Gastroesophageal sphincter (tissue), 3 donors: ENCODE data around the gene GCNT4.

Experiments used
- CTCF ChIP-seq, 4 experiments: fragments of 200-600 bp in 2 of 4; fragments of 450-650 bp in 2 of 4; sonication (generic) in 1 of 4; IDR thresholded peaks; one replicate each; pipeline ENCODE4 v1.5.1; 2017 to 2019; ENCODE audit warnings: antibody characterized with exemption in 4 of 4, mild to moderate bottlenecking in 2 of 4, moderate library complexity in 2 of 4
- EP300 ChIP-seq: sonication (generic); formaldehyde crosslinking; IDR thresholded peaks from one replicate; pipeline ENCODE4 v1.6.1; 2017; ENCODE audit warnings: antibody characterized with exemption, mild to moderate bottlenecking
- POLR2A ChIP-seq, 2 donors: fragments of 450-650 bp; IDR thresholded peaks; one replicate each; pipeline ENCODE4 v1.6.1; 2017; ENCODE audit warnings: antibody characterized with exemption in 2 of 2, mild to moderate bottlenecking in 2 of 2, moderate library complexity in 1 of 2
- POLR2AphosphoS5 ChIP-seq: sonication (generic); formaldehyde crosslinking; IDR thresholded peaks from one replicate; pipeline ENCODE4 v1.6.1; 2017; ENCODE audit warnings: antibody characterized with exemption

GRCh38 chr5:75049456-75050351 is 2.7 kb downstream of the GCNT4 start:
- TF ChIP-seq CTCF (IDR thresholded peaks at IDR 0.05): peak; percentile 51 to 76 (median 57)
- no peak for TF ChIP-seq EP300
- no peak for TF ChIP-seq POLR2AphosphoS5
- TF ChIP-seq POLR2A (IDR thresholded peaks at IDR 0.05): no peak
